ENCODE results near the gene HORMAD2. TPM values are rescaled to one million over a fixed set of nuclear protein-coding genes. Genes with fewer than 3 reads are reported as not detected.
"Not testable (repeated sequence)": the region's sequence is repeated elsewhere in the genome, so short reads cannot be mapped to it uniquely, and the experiment has no call there.

Gene HORMAD2
- polyA plus RNA-seq, 4 donors, result not detected

DNA sequence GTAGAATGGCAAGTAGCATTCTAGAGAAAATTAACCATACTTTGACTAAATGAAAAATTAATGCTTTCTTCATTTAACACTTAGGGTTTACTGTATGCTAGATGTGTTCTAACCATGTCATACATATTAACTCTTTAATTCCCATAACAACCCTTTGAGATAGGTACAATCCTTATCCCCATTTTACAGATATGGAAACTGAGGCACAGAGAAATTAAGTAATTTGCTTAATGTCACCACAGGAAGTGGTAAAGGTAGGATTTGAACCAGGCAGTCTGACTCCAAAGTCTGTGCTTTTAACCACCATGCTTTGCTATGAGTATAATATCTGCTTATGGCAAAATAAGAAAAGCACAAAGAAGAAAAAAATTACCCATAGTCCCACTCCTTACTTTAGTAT is 106.8 kb downstream of the HORMAD2 start:
- DNase-seq (ENCODE audit: low read depth in 4 of 4, low spot score in 3 of 4), result no peak

DNA sequence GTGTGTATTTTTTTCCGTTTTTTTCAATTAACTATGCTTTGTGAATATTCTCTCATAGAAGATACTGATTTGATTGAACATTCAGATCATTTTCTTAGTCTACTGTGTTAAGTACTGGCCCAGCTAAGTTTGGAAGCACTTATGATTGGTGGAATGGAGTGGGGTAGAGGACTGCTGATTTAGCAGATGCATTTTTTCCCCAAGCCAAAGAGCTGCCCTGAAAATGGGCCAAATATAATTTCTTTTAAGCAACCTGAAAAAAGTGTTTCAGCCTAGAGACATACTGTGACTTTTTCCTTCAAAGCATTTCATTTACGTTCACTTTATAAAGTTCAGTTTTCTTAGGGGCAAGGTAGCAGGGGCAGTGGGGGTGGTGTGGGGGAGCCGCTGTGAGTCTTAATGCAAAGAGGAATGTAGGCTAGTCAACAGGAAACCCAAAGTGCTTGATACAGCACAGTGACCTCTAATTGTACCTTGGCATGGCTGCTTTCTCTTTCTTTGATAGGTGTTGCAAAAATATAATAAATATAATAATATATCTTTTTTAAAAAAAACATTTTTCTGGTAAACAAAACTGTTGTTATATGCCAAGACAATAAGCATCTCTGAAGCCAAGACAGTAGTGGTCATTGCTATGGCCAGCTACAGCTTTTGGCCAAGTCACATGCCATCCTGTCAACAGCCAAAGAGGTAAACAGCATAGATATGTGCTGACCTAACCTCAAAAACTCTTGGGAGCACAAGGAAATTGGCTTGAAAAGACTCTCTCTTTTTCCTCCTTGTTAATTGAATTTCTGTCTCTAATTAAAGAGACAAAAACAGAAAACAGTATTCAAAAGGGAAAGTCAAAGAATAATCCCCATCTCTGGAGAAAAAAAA is 107.5 kb downstream of the HORMAD2 start:
- no peak for DNase-seq (ENCODE audit: low read depth in 4 of 4, low spot score in 3 of 4)

GRCh38 chr22:30188911-30189310 is 108.6 kb downstream of the HORMAD2 start:
- no peak for DNase-seq (ENCODE audit: low read depth in 4 of 4, low spot score in 3 of 4)

DNA sequence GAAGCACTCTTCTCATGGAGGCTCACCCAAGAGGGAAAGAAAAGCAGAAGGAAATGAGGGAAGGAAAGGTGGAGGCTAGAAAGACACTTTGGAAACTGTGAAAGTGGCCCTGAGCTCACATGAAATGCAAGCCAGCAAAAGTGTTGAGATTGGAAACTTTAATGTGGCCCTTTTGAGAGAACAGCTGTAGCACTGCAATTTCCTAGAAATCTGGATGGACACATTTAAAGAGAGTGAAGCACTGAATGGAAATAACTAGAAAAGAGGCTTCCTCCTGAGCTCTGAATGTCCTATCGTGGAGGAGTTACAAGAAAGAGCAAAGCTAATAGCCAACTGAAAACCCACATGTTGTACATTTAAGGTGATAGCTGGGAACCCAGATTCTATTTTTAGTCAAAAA is 110.3 kb downstream of the HORMAD2 start:
- no peak for DNase-seq (ENCODE audit: low read depth in 4 of 4, low spot score in 3 of 4)

- no peak for DNase-seq (ENCODE audit: low read depth in 4 of 4, low spot score in 3 of 4)
Measured at GRCh38 chr22:30191040-30191701, 110.9 kb downstream of the HORMAD2 start.

- no peak for DNase-seq (ENCODE audit: low read depth in 4 of 4, low spot score in 3 of 4)
Measured at GRCh38 chr22:30192427-30192826, 112.2 kb downstream of the HORMAD2 start.

GRCh38 chr22:30193031-30193775 is 112.9 kb downstream of the HORMAD2 start:
- no peak for DNase-seq (ENCODE audit: low read depth in 4 of 4, low spot score in 3 of 4)

- DNase-seq (ENCODE audit: low read depth in 4 of 4, low spot score in 3 of 4), result no peak
Measured at GRCh38 chr22:30195245-30196140, 115.2 kb downstream of the HORMAD2 start.

- peak; percentile 64 to 85 (median 74) for DNase-seq (ENCODE audit: low read depth in 4 of 4, low spot score in 3 of 4)
Measured at GRCh38 chr22:30196141-30196879, 116.0 kb downstream of the HORMAD2 start.

DNA sequence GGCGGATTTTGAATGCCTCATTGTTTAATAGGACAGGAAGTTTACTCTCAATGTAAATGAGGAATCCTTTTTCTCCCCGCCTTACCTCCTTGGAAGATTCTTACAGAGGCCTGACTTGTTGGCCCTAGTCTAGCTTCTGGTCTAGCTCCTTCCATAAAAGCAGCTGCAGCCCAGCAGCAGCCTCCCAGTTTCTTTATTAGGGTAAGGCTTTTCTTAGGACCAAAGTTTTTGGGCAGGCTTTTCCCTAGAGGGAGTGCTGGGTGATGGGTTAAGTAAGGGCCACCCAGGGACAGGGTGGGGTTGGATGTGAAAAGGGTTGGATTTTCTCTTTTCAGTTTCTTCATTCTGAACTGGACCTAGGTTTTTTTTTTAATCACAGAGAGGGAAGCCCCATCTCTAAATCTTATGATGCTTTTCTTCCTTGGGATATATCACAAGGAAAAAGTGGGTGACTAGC is 116.6 kb downstream of the HORMAD2 start:
- DNase-seq (ENCODE audit: low read depth in 4 of 4, low spot score in 3 of 4), result no peak

GRCh38 chr22:30197389-30197788 is 117.1 kb downstream of the HORMAD2 start:
- DNase-seq (ENCODE audit: low read depth in 4 of 4, low spot score in 3 of 4), result no peak

GRCh38 chr22:30198152-30198825 is 118.0 kb downstream of the HORMAD2 start:
- DNase-seq (ENCODE audit: low read depth in 4 of 4, low spot score in 3 of 4), result no peak

DNA sequence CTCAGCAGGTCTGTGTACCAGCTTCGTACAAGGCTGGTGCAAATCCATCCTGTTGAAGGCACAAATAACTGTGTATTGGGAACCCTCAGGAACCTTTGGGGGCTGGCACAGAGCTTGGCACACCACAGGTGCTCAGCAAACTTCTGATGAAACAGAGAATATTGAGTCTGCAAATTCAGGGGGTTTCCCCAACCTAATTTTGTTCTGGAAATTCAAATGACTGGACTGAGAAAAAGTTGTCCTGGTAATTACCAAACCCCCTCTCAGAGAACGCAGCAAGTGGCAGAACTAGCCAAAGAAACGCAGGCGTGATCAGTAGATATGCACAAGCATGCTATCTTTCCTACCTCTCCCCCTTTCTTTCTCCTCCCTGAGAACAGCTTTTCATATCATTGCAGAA is 118.7 kb downstream of the HORMAD2 start:
- no peak for DNase-seq (ENCODE audit: low read depth in 4 of 4, low spot score in 3 of 4)

GRCh38 chr22:30200905-30201304 is 120.6 kb downstream of the HORMAD2 start:
- not testable (repeated sequence) for DNase-seq (ENCODE audit: low read depth in 4 of 4, low spot score in 3 of 4)

GRCh38 chr22:30201945-30202344 is 121.7 kb downstream of the HORMAD2 start:
- DNase-seq (ENCODE audit: low read depth in 4 of 4, low spot score in 3 of 4), result no peak

- peak in 1 of 4 donors; percentile 51 for DNase-seq (ENCODE audit: low read depth in 4 of 4, low spot score in 3 of 4)
Measured at GRCh38 chr22:30202531-30203006, 122.3 kb downstream of the HORMAD2 start.

DNA sequence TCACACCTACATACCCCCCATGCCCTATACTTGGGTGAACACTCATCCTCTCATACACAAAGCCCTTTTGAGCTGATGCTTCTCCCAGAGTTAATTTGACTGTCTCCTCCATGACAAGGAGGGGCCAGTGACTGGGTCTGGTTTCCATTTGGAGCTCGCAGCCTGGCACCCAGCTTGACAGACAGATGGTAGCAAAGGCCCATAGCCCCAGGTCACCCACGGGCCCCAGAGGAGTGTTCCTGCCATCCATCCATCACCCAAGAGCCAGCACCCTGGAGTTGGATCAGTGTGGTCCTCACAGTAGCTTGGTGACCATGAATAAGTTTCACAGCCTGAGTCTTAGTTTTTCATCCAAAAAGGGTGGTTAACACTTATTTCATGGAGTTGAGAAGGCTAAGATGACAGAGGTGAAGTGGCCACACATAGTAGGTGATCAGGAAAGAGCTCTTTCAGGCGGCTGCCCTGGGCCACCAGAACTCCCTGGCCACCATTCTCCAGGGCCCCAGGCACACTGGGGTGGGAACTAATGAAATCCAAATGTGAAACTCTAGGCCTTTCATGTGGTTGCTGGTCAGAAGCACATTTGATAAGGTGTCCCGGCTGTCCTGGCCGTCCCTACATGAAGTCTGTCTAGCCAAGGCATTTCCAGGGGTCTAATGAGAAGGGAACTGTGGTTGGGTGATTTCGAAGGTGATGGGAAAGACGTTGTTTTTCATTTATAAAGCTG is 123.9 kb downstream of the HORMAD2 start:
- DNase-seq (ENCODE audit: low read depth in 4 of 4, low spot score in 3 of 4), result no peak

DNA sequence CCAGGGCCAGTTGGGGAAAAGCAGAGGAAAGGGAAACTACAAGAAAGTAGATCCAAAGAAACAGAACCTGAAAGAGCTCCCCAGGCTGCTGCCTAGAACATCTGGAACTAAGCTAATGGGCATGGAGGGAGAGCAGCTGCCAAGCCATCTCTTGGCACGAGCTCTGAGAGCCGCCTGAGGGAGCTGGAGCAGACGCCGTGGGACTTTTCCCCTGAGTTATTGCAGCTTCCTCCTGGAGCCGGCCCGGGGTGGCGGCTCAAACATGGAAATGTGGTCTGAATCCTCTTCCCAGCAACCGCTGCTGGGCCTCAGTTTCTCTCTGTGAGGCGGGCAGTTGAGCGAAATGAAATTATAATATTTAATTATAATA is 124.5 kb downstream of the HORMAD2 start:
- DNase-seq (ENCODE audit: low read depth in 4 of 4, low spot score in 3 of 4), result no peak

All from left renal pelvis (tissue), 4 donors.